HepG2 (cell line): ENCODE data around the gene NECAB2. TPM values are rescaled to one million over a fixed set of nuclear protein-coding genes. Genes with fewer than 3 reads are reported as not detected.

Experiments
- ATAC-seq: fragments of 200-7000 bp; cut with Tn5 transposase; 3 replicates; pipeline ENCODE4 v1.9.1; 2020; ENCODE audit warnings: mild to moderate bottlenecking, moderate library complexity
- BruUV-seq: library from RNA; stranded (reverse); fragments of 400-500 nt; replicated peaks from 2 replicates; lab custom pipeline; 2021; lab: Mats Ljungman, UMichigan
- CTCF ChIA-PET: fragments of 300-600 bp; formaldehyde crosslinking; extraction: SDS; loops from one replicate; lab custom pipeline; 2021; ENCODE audit warnings: low total read pairs, inconsistent platforms, low intra/inter-chr PET ratio; lab: Yijun Ruan, JAX
- POLR2A ChIA-PET: fragments of 350-600 bp; sonication (Branson Sonifier 250); formaldehyde crosslinking; loops from one replicate; lab custom pipeline; 2020; ENCODE audit warnings: antibody characterized with exemption, inconsistent platforms; lab: Yijun Ruan, JAX
- DNase-seq: peaks from one replicate; pipeline ENCODE4 v3.0.0-alpha.2; 2015; ENCODE audit warnings: low spot score
- FAIRE-seq: peaks from 3 replicates; lab custom pipeline; 2011; peaks lifted over from hg19 to GRCh38; lab: Jason Lieb, UNC
- H2AFZ ChIP-seq: one replicate; pipeline ENCODE4 v1.6.1; 2011; ENCODE audit warnings: low read length, inconsistent platforms
- H3K27ac ChIP-seq: fragments of 300-600 bp; 3 replicates; pipeline ENCODE4 v1.8.0; 2011; ENCODE audit warnings: mixed run types, mild to moderate bottlenecking, mixed read lengths, low read length, inconsistent platforms; ENCODE audit not compliant: insufficient read depth; ENCODE audit errors: extremely low read length
- H3K27me3 ChIP-seq, 2 experiments: fragments of 200-600 bp in 1 of 2; 2 replicates in 1 of 2; 3 replicates in 1 of 2; pipeline versions ENCODE4 v1.6.0 to v1.8.0; 2011; ENCODE audit warnings: low read length in 2 of 2, mild to moderate bottlenecking in 2 of 2, moderate library complexity in 2 of 2, inconsistent platforms in 1 of 2; ENCODE audit not compliant: insufficient read depth in 2 of 2, control insufficient read depth in 1 of 2
- H3K36me3 ChIP-seq, 2 experiments: fragments of 200-600 bp in 1 of 2; replicated peaks in 1 of 2; 2 replicates in 1 of 2; 3 replicates in 1 of 2; pipeline versions ENCODE4 v1.5.1 to v1.8.0; 2011; ENCODE audit warnings: low read length in 2 of 2, inconsistent platforms in 1 of 2; ENCODE audit not compliant: insufficient read depth in 2 of 2, control insufficient read depth in 1 of 2
- H3K4me1 ChIP-seq: 2 replicates; pipeline ENCODE4 v1.5.1; 2012; ENCODE audit warnings: low read length, inconsistent platforms; ENCODE audit not compliant: insufficient read depth
- H3K4me2 ChIP-seq: 2 replicates; pipeline ENCODE4 v1.6.0; 2011; ENCODE audit warnings: low read depth, low read length, inconsistent platforms
- H3K4me3 ChIP-seq, 3 experiments: fragments of 200-600 bp in 1 of 3; sonication (generic), shearing (Covaris generic) in 1 of 3; replicated peaks in 1 of 3; 2 replicates each; pipeline ENCODE4 v1.5.1; 2011 to 2016; ENCODE audit warnings: low read length in 3 of 3, inconsistent platforms in 2 of 3, low read depth in 2 of 3, mild to moderate bottlenecking in 2 of 3, control low read depth in 1 of 3, mixed read lengths in 1 of 3; ENCODE audit not compliant: insufficient read depth in 1 of 3
- H3K79me2 ChIP-seq: one replicate; pipeline ENCODE4 v1.6.1; 2011; ENCODE audit warnings: low read length, inconsistent platforms; ENCODE audit not compliant: insufficient read depth
- H3K9ac ChIP-seq: 2 replicates; pipeline ENCODE4 v1.6.0; 2011; ENCODE audit warnings: mild to moderate bottlenecking, low read depth, low read length, inconsistent platforms; ENCODE audit not compliant: insufficient read depth
- H3K9me3 ChIP-seq: 2 replicates; pipeline ENCODE4 v1.5.1; 2012; ENCODE audit warnings: mild to moderate bottlenecking, low read length
- H4K20me1 ChIP-seq: 2 replicates; pipeline ENCODE4 v1.6.0; 2011; ENCODE audit warnings: inconsistent platforms, mild to moderate bottlenecking, low read length, moderate library complexity; ENCODE audit not compliant: insufficient read depth
- ARNT2 ChIP-seq: sonication (generic); formaldehyde crosslinking; IDR thresholded peaks from 2 replicates; pipeline ENCODE4 v1.8.0; 2022; ENCODE audit warnings: mild to moderate bottlenecking, low read depth, missing genetic modification reagents, moderate library complexity
- ATF5 ChIP-seq: sonication (generic); formaldehyde crosslinking; IDR thresholded peaks from 2 replicates; pipeline ENCODE4 v1.4.0; 2020; ENCODE audit warnings: mild to moderate bottlenecking, low read depth, missing genetic modification reagents
- ERF ChIP-seq: IDR thresholded peaks from 2 replicates; pipeline ENCODE4 v1.6.1; 2018; ENCODE audit warnings: missing biosample characterization, missing genetic modification reagents
- NFE2L2 ChIP-seq: fragments of 150-350 bp; IDR thresholded peaks from 2 replicates; pipeline ENCODE4 v1.6.1; 2014; ENCODE audit warnings: low read length
- RFXANK ChIP-seq: IDR thresholded peaks from 2 replicates; pipeline ENCODE4 v1.6.1; 2016
- ZBTB38 ChIP-seq: sonication (generic); formaldehyde crosslinking; IDR thresholded peaks from 2 replicates; pipeline ENCODE4 v1.5.1; 2020; ENCODE audit warnings: mild to moderate bottlenecking, missing genetic modification reagents
- ZFP36 ChIP-seq: fragments of 150-350 bp; IDR thresholded peaks from 2 replicates; pipeline ENCODE4 v1.6.1; 2018; ENCODE audit warnings: borderline replicate concordance, low read length, low read depth; ENCODE audit not compliant: partially characterized antibody
- ZNF275 ChIP-seq: sonication (generic); formaldehyde crosslinking; IDR thresholded peaks from 2 replicates; pipeline ENCODE4 v1.8.0; 2022; ENCODE audit warnings: missing genetic modification reagents, mild to moderate bottlenecking, inconsistent platforms, borderline replicate concordance
- ZNF616 ChIP-seq: sonication (generic); formaldehyde crosslinking; IDR thresholded peaks from 2 replicates; pipeline ENCODE4 v1.5.0; 2020; ENCODE audit warnings: low read depth, mild to moderate bottlenecking, missing genetic modification reagents
- WGBS: methylation state at CpG from one replicate; pipeline ENCODE4 v1.1.6; 2017; ENCODE audit warnings: low lambda C conversion rate; 5-methylcytosine and 5-hydroxymethylcytosine counted together
- in situ Hi-C: cut with HindIII; loops from 2 replicates; pipeline ENCODE4 v1.10.0; 2017; ENCODE audit warnings: low pct_unique_long_range_greater_than_20kb; ENCODE audit not compliant: extremely low pct_ligation_motif_present
- intact Hi-C: fragments of 100-400 bp; cut with micrococcal nuclease; formaldehyde crosslinking; loops from one replicate; pipeline ENCODE4 v1.10.0; 2022; ENCODE audit not compliant: unreplicated experiment
- polyA plus RNA-seq, 8 experiments: library from polyadenylated mRNA; depleted of rRNA in 3 of 8; stranded (reverse) in 7 of 8; unstranded in 1 of 8; fragments of >200 nt; fragmentation: Illumina TruSeq in 4 of 8; extraction: Trizol in 4 of 8; gene quantifications; 2 replicates each; pipeline versions ENCODE4 v1.2.1 to v1.2.3, GENCODE V29; 2011 to 2016; ENCODE audit warnings: low read depth in 4 of 8, missing spikeins in 1 of 8, mixed read lengths in 1 of 8; ENCODE audit not compliant: insufficient read depth in 1 of 8
- total RNA-seq, 5 experiments: library from RNA; depleted of rRNA; stranded (reverse); fragments of >200 nt; fragmentation: Illumina TruSeq; extraction: Trizol; gene quantifications; 2 replicates each; pipeline ENCODE4 v1.2.3, GENCODE V29; 2016; ENCODE audit warnings: low read depth in 1 of 5
- TF ChIP-seq, protein P1 (sequence below): sonication (generic); formaldehyde crosslinking; IDR thresholded peaks from 2 replicates; pipeline ENCODE4 v1.4.0; 2020; ENCODE audit warnings: missing genetic modification reagents, mild to moderate bottlenecking, borderline replicate concordance

The NECAB2 gene
- total and polyA plus RNA-seq, 2 of the 13 experiments (the other 11 are each of a cell fraction or from before 2014, with no cell fraction given), result 0.21 to 0.49 TPM

GRCh38 chr16:83973077-83973476 lies 5.0 kb downstream of the NECAB2 start:
- Histone ChIP-seq H3K9me3 (peaks cover 6% of the 10 kb centered on the region), H3K4me3 (no peak overlapping the region), H4K20me1 (peaks cover 3% of the 10 kb centered on the region; the same call in 1 of the 2 replicates), H3K9ac (no peak overlapping the region), H3K27ac (no peak overlapping the region), H3K36me3 (no peaks in the 10 kb centered on the region), H3K4me2 (no peak overlapping the region), H3K79me2 (no peaks in the 10 kb centered on the region), H2AFZ (no peak overlapping the region), H3K27me3 (peaks cover 5 to 53% of the 10 kb centered on the region in 2 experiments; a peak in 4 of 5 replicates), H3K4me1 (peaks cover 17% of the 10 kb centered on the region)
- intact Hi-C loops (loop anchor here (5.0 kb wide), 2 partner anchors 69 to 934 kb away; partner anchors contain the start of gene SLC38A8), in situ Hi-C loops (loop anchor here (25.0 kb wide), 1 partner anchor 214 kb away; the partner anchor contains the start of genes ADAD2 and TAF1C)
- no TSS peak for BruUV-seq
- FAIRE-seq (no peak), ATAC-seq (no peak), DNase-seq (no peak)
- TF ChIP-seq, protein P1, sequence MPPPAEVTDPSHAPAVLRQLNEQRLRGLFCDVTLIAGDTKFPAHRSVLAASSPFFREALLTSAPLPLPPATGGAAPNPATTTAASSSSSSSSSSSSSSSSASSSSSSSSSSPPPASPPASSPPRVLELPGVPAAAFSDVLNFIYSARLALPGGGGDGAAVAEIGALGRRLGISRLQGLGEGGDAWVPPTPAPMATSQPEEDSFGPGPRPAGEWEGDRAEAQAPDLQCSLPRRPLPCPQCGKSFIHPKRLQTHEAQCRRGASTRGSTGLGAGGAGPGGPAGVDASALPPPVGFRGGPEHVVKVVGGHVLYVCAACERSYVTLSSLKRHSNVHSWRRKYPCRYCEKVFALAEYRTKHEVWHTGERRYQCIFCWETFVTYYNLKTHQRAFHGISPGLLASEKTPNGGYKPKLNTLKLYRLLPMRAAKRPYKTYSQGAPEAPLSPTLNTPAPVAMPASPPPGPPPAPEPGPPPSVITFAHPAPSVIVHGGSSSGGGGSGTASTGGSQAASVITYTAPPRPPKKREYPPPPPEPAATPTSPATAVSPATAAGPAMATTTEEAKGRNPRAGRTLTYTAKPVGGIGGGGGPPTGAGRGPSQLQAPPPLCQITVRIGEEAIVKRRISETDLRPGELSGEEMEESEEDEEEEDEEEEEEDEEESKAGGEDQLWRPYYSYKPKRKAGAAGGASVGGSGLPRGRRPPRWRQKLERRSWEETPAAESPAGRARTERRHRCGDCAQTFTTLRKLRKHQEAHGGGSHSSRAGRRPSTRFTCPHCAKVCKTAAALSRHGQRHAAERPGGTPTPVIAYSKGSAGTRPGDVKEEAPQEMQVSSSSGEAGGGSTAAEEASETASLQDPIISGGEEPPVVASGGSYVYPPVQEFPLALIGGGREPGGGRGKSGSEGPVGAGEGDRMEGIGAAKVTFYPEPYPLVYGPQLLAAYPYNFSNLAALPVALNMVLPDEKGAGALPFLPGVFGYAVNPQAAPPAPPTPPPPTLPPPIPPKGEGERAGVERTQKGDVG (CRISPR knock-in tag), result no peak
- TF ChIP-seq ZBTB38 (no peak), ZNF275 (no peak), RFXANK (CRISPR knock-in tag) (no peak), ERF (CRISPR knock-in tag) (no peak), ATF5 (CRISPR knock-in tag) (no peak), ZNF616 (CRISPR knock-in tag) (no peak), ARNT2 (CRISPR knock-in tag) (no peak), NFE2L2 (no peak), ZFP36 (no peak)
- ChIA-PET POLR2A (no interaction called here), CTCF (no interaction called here)
- WGBS, result 62% methylated on average over 8 of the region's 10 CpGs
